ENCODE results near the gene SRRM3. TPM values are rescaled to one million over a fixed set of nuclear protein-coding genes. Genes with fewer than 3 reads are reported as not detected.
"Not testable (repeated sequence)": the region's sequence is repeated elsewhere in the genome, so short reads cannot be mapped to it uniquely, and the experiment has no call there.

Gene SRRM3
- total RNA-seq, 1 experiment from 2014 or later: 0.74 TPM

DNA sequence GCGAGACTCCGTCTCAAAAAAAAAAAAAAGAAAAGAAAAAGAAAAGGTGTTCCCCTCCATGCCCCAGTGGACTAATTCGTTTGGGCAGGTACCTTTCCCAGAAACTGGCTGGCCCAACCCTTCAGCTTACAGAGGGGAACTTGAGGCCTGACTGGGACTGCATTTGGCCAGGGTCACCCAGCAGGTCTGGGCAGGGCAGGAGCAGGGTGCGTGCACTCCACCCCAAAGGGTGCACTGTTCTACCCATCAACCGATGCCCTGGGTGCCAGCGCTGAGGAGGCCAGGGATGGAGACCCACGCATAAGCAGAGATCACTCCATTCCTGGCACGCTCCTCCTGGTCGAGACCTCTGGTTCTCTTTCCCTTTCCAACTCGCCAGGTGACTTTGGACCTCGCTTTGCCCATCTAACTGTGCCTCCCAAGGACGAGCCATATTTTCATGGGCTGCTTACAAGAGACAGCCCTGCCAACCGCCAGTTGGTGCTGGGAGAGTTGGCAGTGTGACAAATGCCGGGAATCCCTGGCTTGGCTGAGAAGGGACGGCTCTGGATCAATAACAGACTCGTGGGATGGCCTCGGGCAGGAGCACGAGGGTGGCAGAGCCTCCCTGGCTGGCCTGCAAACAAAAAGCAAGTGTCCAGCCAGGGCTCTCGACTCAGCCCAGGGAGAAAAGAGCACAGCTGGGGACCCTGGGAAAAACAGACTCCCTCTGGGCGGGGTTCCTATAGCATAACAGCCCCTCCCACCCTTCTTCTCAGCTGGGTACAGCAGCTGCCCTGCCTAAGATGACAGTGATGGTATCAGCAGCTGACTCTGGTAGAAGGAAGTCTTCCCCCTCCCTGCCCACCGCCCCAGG is 108.6 kb downstream of the SRRM3 start:
- no peaks in the 10 kb centered on the region for H3K27me3 ChIP-seq (ENCODE audit: insufficient read depth, low read depth)
- ChIA-PET CTCF (interaction anchor here (1.3 to 1.4 kb wide), 2 partner anchors 13 to 19 kb away, joined by 4 to 5 read pairs; no protein-coding TSS in a partner anchor), POLR2A (ENCODE audit: unreplicated experiment) (no interaction called here)
- no peak overlapping the region for H2AFZ ChIP-seq
- no peak for DNase-seq
- H3K9me2 ChIP-seq (ENCODE audit: insufficient read depth): no peaks in the 10 kb centered on the region
- peaks cover 24% of the 10 kb centered on the region for H3K4me1 ChIP-seq (replicated peaks; ENCODE audit: insufficient read depth)
- TF ChIP-seq, protein P1, sequence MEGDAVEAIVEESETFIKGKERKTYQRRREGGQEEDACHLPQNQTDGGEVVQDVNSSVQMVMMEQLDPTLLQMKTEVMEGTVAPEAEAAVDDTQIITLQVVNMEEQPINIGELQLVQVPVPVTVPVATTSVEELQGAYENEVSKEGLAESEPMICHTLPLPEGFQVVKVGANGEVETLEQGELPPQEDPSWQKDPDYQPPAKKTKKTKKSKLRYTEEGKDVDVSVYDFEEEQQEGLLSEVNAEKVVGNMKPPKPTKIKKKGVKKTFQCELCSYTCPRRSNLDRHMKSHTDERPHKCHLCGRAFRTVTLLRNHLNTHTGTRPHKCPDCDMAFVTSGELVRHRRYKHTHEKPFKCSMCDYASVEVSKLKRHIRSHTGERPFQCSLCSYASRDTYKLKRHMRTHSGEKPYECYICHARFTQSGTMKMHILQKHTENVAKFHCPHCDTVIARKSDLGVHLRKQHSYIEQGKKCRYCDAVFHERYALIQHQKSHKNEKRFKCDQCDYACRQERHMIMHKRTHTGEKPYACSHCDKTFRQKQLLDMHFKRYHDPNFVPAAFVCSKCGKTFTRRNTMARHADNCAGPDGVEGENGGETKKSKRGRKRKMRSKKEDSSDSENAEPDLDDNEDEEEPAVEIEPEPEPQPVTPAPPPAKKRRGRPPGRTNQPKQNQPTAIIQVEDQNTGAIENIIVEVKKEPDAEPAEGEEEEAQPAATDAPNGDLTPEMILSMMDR (conservative IDR thresholded peaks at IDR 0.05): no peak
- no peak for TF ChIP-seq EZH2 (IDR thresholded peaks at IDR 0.05; ENCODE audit: low read depth)
- H3K4me2 ChIP-seq: peak overlapping the region; percentile 6; the same call in 1 of the 2 replicates
- no peaks in the 10 kb centered on the region for H4K20me1 ChIP-seq (ENCODE audit: insufficient read depth)
- H3K4me3 ChIP-seq: no peak overlapping the region
- BruUV-seq (replicated peaks): no TSS peak
- H3K27ac ChIP-seq: no peak overlapping the region
- no peaks in the 10 kb centered on the region for H3K9me3 ChIP-seq (ENCODE audit: insufficient read depth, low read depth)
- H3K79me2 ChIP-seq (ENCODE audit: low read depth): no peaks in the 10 kb centered on the region
- peaks cover 20% of the 10 kb centered on the region for H3F3A ChIP-seq (ENCODE audit: insufficient read depth, low read depth)
- no peaks in the 10 kb centered on the region for H3K36me3 ChIP-seq (ENCODE audit: low read depth)
- intact Hi-C loops (cut with micrococcal nuclease; ENCODE audit: unreplicated experiment): loop anchor here (1.0 kb wide), 1 partner anchor 19 kb away; no protein-coding TSS in a partner anchor

DNA sequence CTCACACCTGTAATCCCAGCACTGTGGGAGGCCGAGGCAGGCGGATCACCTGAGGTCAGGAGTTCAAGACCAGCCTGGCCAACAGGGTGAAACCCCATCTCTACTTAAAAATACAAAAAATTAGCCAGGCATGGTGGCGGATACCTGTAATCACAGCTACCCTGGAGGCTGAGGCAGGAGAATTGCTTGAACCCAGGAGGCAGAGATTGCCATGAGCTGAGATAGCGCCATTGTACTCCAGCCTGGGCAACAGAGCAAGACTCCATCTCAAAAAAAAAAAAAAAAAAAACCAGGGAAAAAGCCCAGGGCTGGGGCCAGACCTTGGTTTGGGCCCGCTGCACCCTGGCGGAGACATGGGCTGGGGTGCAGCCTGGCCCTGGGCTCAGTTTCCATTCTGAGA is 110.1 kb downstream of the SRRM3 start:
- H3K4me1 ChIP-seq (replicated peaks; ENCODE audit: insufficient read depth): peaks cover 19% of the 10 kb centered on the region

DNA sequence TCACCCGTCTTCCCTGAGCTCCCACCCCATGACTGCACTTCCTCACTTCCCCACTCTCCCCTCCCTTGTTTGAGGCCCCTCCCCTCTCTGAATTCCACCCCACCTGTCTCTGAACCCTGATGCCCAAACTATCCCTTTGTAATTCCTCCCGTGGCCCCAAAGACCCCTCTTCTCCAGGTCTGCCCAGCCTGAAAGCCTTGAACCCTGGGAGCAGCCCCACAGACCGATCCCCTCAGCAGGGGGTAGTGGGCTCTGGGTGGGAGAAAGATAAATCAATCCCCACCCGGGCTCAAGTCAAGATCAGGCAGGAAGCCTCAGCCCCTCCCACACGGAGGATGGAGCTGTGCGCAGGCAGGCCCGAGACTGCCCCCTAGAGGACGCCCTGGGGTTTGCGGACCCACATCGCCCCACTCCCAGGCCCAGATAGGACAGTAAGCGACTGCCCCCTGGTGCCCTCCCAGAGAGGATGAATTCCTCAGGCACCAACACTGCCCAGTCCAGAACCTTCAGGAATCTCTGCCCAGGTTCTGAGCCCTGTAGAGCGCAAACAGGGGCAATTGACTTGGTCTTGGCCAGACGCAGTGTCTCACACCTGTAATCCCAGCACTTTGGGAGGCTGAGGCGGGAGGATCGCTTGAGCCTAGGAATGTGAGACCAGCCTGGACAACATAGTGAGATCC is 112.5 kb downstream of the SRRM3 start:
- intact Hi-C loops (cut with micrococcal nuclease; ENCODE audit: unreplicated experiment): loop anchor here (1.0 kb wide), 5 partner anchors 23 to 245 kb away; no protein-coding TSS in a partner anchor
- H2AFZ ChIP-seq: no peak overlapping the region
- H3K79me2 ChIP-seq (ENCODE audit: low read depth): no peaks in the 10 kb centered on the region
- 0 out of 2 replicates have a peak overlapping the region, but pooled peaks have one; percentile 27 for H3K4me2 ChIP-seq
- H3K9me3 ChIP-seq (ENCODE audit: insufficient read depth, low read depth): no peaks in the 10 kb centered on the region
- H4K20me1 ChIP-seq (ENCODE audit: insufficient read depth): no peaks in the 10 kb centered on the region
- H3K27me3 ChIP-seq (ENCODE audit: insufficient read depth, low read depth): no peaks in the 10 kb centered on the region
- DNase-seq: peak; percentile 76 to 96
- H3K27ac ChIP-seq: no peak overlapping the region
- H3F3A ChIP-seq (ENCODE audit: insufficient read depth, low read depth): peaks cover 30% of the 10 kb centered on the region
- TF ChIP-seq, protein P1 (conservative IDR thresholded peaks at IDR 0.05): peak; percentile 99
- no peak for TF ChIP-seq EZH2 (IDR thresholded peaks at IDR 0.05; ENCODE audit: low read depth)
- peaks cover 21% of the 10 kb centered on the region for H3K4me1 ChIP-seq (replicated peaks; ENCODE audit: insufficient read depth)
- POLR2A ChIA-PET (ENCODE audit: unreplicated experiment): interaction anchor here (0.7 kb wide), 1 partner anchor 110 kb away, joined by 10 read pairs; no protein-coding TSS in a partner anchor
- H3K36me3 ChIP-seq (ENCODE audit: low read depth): no peaks in the 10 kb centered on the region
- CTCF ChIA-PET: interaction anchor here (0.6 to 2.0 kb wide), 6 partner anchors 8 to 1732 kb away, joined by 3 to 13 read pairs (median 5); no protein-coding TSS in a partner anchor
- no peaks in the 10 kb centered on the region for H3K9me2 ChIP-seq (ENCODE audit: insufficient read depth)
- H3K4me3 ChIP-seq: no peak overlapping the region
- BruUV-seq (replicated peaks): no TSS peak

More for the DNA sequence above, 110.1 kb downstream of the SRRM3 start:
- H3K36me3 ChIP-seq (ENCODE audit: low read depth); H3K79me2 ChIP-seq (ENCODE audit: low read depth); H3K9me3 ChIP-seq (ENCODE audit: insufficient read depth, low read depth); DNase-seq; intact Hi-C loops (cut with micrococcal nuclease; ENCODE audit: unreplicated experiment); H3K27ac ChIP-seq; POLR2A ChIA-PET (ENCODE audit: unreplicated experiment); H3K4me2 ChIP-seq; H4K20me1 ChIP-seq (ENCODE audit: insufficient read depth); H3K9me2 ChIP-seq (ENCODE audit: insufficient read depth); H2AFZ ChIP-seq; H3K27me3 ChIP-seq (ENCODE audit: insufficient read depth, low read depth); H3K4me3 ChIP-seq; BruUV-seq (replicated peaks): not testable (repeated sequence)
- H3F3A ChIP-seq (ENCODE audit: insufficient read depth, low read depth): peaks cover 18% of the 10 kb centered on the region
- CTCF ChIA-PET: interaction anchor here (0.7 kb wide), 1 partner anchor 29 kb away, joined by 13 read pairs; no protein-coding TSS in a partner anchor

DNA sequence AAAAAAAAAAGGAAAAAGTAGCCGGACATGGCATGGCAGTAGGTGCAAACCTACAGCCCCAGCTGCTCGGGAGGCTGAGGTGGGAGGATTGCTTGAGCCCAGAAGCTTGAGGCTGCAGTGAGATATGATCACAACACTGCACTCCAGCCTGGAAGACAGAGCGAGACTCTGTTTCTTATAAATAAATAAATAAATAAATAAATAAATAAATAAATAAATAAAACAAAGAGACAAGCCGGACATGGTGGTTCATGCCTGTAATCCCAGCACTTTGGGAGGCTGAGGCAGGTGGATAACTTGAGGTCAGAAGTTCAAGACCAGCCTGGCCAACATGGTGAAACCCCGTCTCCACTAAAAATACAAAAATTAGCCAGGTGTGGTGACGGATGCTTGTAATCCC is 113.0 kb downstream of the SRRM3 start:
- not testable (repeated sequence) for H2AFZ ChIP-seq; H3K9me2 ChIP-seq (ENCODE audit: insufficient read depth); H4K20me1 ChIP-seq (ENCODE audit: insufficient read depth); BruUV-seq (replicated peaks); H3K4me3 ChIP-seq; H3K79me2 ChIP-seq (ENCODE audit: low read depth); H3K27me3 ChIP-seq (ENCODE audit: insufficient read depth, low read depth); DNase-seq; H3K27ac ChIP-seq; H3K36me3 ChIP-seq (ENCODE audit: low read depth); H3K4me2 ChIP-seq; H3K9me3 ChIP-seq (ENCODE audit: insufficient read depth, low read depth)
- POLR2A ChIA-PET (ENCODE audit: unreplicated experiment): interaction anchor here (0.7 kb wide), 1 partner anchor 109 kb away, joined by 10 read pairs; no protein-coding TSS in a partner anchor
- intact Hi-C loops (cut with micrococcal nuclease; ENCODE audit: unreplicated experiment): loop anchor here (1.0 to 5.0 kb wide), 6 partner anchors 23 to 245 kb away; partner anchors contain the start of gene UPK3B
- H3K4me1 ChIP-seq (replicated peaks; ENCODE audit: insufficient read depth): peaks cover 27% of the 10 kb centered on the region
- H3F3A ChIP-seq (ENCODE audit: insufficient read depth, low read depth): peaks cover 36% of the 10 kb centered on the region
- CTCF ChIA-PET: interaction anchor here (0.5 to 2.0 kb wide), 8 partner anchors 9 to 1732 kb away, joined by 3 to 13 read pairs (median 5); no protein-coding TSS in a partner anchor

All from PC-9 (cell line).